ENCODE measurements around the gene TAF11L5.
"Not testable (repeated sequence)": the region's sequence is repeated elsewhere in the genome, so short reads cannot be mapped to it uniquely, and the experiment has no call there.

Gene TAF11L5

DNA sequence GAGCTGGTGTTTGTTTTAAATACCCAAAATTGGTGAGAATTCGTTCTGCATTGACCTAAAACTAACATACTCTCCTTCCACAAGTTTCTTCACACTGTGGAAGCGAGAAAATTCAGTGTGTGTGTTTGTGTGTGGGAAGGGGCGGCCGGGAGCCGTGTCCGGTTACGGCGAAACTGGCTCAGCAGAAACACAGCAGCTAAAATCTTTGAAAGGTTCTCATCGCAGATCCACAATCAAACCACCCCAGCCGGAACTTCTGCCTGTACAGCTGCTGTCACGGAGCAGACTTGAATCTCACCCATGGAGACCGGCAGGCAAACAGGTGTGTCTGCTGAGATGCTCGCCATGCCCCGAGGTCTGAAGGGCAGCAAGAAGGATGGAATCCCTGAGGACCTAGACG is at the start of gene TAF11L5:
TSS of gene TAF11L5 (plus strand) at position 301 of the 400 bp plus-strand sequence.
- not testable (repeated sequence) for DNase-seq

DNA sequence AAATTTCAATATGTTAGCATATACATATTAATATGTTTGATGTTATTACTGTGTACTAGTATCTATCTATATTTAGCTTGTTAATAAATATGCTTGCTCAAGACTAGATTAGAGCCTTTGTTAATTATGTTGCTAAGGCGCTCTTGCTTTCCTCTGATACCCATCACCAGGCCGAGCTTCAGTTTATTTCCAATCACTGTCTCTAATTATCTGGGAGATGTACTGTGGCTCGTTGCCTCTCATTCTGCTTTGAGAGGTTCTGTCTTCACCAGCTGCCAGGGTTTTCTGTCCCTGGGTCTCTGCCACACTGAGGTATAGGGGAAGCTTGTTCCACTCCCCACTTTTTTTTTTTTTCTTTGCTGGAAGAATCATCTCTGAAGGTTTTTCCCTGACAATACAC is 48.0 kb upstream of the TAF11L5 start:
- DNase-seq = no peak

DNA sequence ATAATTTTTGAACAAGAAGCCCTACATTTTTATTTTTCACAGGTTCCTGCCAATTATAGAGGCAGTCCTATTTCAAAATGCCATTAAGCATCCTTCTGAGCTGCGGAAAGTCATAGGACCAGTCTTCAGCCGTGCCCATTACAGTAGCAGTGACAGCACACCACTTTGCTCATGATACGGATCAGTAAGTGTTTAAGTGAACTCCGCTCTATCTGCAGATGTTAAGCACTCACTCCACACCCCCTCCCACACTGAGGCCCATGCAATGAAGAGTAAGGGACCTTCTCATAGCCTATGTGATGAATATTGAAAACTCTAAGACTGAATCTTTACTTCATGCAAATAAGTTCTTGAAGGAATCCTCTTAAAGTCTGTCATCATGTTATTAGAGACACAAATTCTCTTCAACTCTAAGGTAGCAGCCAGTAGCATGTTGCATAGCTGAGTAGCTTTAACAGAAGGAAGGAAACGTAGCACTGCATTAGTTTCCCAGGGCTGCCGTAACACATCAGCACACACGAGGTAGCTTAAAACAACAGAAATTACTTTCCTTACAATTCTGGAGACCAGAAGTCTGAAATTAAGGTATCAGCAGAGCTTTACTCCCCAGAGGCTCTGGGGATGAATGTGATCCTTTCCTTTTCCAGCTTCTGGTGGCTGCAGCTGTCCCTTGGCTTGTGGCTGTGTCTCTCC is 47.3 kb upstream of the TAF11L5 start:
- DNase-seq = no peak

DNA sequence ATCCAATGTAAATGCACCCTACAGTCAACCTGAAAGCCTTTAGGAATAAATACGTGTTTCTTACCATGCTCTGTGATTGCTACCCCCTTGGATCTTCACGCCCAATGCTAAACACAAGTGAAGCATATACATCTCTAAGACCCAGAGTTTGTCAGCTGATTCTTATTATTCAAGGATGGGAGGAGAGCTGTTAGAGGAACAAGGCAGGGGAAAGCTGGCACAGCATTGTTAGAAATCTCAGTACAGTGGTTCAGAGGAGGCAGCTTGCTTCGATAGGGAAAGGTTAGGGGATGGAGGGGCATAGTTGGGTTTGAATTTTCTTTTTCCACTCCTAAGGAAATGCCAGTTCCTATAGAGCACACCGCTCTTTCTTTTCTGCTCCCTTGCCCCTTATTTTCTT is 43.7 kb upstream of the TAF11L5 start:
- no peak for DNase-seq

DNA sequence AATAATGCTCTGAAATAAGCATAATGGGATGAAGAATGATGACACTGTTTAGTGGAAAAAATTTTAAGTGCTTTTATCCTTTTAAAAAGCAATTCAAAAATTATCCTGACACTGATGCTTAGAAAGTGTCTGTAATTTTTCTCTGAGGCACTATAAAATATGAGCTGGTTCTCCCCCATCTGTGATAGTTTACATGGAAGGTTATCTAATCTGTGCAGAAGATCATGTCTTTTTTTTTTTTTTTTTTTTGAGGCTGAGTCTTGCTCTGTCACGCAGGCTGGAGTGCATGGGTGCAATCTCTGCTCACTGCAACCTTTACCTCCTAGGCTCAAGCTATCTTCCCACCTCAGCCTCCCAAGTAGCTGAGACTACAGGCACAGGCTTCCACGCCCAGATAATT is 42.2 kb upstream of the TAF11L5 start:
- DNase-seq = peak; percentile 24

DNA sequence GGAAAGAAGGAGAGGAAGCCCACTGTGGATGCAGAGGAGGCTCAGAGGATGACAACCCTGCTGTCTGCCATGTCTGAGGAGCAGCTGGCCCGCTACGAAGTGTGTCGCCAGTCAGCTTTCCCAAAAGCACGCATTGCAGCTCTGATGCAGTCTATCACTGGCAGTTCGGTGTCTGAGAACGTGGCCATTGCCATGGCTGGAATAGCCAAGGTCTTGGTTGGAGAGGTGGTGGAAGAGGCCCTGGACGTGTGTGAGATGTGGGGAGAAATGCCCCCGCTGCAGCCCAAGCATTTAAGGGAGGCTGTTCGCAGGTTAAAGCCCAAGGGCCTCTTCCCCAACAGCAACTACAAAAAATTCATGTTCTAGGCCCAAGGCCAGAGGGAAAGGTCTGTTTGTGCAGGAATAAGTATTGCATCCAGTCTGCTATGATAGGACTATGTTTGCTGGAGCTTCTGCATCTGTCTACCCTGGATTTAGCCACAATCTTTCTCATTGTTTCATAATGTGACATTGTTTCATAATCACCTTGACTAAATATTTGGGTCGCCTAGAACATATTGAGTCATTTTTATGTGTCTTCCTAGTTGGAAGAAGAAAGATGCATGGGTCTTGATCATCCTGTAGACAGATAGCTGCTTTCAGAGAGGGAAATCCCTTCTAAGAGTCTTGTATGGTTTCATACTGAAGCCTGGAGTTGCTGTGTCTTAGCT is 38.4 kb upstream of the TAF11L5 start:
- DNase-seq = not testable (repeated sequence)

DNA sequence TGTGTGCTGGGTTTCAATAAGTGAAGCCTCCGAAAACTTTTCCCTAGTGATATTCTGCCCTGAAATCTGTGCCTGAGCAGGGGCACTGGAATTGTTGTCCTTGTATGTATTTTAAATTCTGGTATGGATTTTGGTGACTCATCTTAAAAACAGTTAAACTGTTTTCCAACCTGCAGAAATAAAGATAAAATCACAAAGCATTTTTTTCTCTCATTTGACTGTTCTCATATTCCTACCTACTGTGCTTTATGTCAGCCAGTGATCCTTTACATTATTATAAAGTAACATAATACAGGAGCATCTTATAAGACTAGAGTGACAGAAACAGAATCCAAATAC is 37.9 kb upstream of the TAF11L5 start:
- DNase-seq = no peak

DNA sequence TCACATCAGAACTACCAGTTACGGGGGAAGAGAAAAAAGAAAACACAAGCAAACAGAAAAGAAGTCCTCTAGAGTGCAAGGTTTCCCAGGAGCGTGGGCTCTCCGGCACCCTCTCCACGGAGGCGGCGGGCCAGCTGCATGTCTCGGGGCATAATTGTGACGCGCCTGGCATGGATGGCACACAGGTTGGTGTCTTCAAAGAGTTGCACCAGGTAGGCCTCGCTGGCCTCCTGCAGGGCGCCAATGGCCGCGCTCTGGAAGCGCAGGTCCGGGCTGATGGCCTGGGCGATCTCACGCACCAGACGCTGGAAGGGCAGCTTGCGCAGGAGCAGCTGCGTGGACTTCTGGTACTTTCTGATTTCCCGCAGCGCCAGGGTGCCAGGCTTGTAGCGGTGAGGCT is 33.8 kb upstream of the TAF11L5 start:
- DNase-seq = not testable (repeated sequence)

DNA sequence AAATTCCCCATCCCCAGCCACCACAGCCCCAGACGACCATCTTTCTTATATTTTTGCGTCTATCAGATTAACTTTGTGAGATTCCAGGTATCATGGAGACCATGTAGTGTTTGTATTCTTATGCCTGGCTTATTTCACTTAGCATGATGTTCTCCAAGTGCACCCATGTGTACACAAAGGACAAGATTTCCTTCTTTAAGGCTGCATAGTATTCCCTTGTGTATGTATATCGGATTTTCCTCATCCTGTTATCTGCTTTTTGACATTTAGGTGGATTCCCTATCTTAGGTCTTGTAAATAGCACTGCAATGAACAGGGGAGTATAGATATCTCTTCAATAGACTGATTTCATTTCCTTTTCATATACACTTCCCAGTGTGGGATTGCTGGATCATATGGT is 32.3 kb upstream of the TAF11L5 start:
- no peak for DNase-seq

DNA sequence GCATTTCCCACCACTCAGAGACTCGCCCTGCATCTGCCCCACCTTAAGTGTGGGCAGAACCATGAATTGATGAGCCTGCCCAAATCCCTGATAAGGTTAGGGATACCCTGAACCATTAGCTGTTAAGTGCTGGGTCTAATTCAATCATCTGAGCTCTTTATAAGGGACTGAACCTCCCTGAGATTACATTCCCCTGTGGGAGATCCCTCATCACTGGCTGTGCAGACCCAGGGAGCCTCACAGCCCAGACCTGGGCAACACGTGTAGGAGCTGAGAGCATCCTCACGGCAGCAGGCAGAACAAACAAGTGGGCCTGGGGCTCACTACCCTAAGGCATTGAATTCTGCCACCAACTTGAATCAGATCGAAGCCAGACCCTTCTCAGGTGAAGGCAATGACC is 27.6 kb upstream of the TAF11L5 start:
- no peak for DNase-seq

DNA sequence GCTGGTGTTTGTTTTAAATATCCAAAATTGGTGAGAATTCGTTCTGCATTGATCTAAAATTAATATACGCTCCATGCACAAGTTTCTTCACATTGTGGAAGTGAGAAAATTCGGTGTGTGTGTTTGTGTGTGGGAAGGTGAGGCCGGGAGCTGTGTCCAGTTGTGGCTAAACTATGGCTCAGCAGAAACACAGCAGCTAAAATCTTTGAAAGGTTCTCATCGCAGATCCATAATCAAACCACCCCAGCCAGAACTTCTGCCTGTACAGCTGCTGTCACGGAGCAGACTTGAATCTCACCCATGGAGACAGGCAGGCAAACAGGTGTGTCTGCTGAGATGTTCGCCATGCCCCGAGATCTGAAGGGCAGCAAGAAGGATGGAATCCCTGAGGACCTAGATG is 27.1 kb upstream of the TAF11L5 start, which contains the start of gene TAF11L2:
TSS of gene TAF11L2 (plus strand) at position 301 of the 400 bp plus-strand sequence.
- DNase-seq = not testable (repeated sequence)

DNA sequence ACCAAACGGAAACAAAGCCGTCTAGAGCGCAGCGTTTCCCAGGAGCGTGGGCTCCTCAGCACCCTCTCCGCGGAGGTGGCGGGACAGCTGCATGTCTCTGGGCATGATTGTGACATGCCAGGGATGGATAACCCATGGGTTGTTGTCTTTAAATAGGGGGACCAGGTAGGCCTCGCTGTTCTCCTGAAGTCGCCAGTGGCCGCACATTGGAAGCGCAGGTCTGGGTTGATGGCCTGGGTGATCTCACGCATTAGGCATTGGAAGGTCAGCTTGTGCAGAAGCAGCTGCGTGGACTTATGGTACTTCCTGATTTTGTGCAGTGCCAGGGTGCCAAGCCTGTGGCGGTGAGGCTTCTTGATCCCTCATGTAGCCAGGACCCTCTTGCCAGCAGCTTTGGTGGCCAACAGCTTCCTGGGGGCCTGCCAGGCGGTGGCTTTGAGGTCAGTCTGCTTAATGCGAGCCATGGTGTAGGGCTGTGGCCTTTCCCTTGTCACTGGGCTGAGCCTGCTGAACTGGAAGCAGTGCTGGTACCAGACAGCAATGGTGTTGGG is 13.2 kb upstream of the TAF11L5 start:
- no peak for DNase-seq

DNA sequence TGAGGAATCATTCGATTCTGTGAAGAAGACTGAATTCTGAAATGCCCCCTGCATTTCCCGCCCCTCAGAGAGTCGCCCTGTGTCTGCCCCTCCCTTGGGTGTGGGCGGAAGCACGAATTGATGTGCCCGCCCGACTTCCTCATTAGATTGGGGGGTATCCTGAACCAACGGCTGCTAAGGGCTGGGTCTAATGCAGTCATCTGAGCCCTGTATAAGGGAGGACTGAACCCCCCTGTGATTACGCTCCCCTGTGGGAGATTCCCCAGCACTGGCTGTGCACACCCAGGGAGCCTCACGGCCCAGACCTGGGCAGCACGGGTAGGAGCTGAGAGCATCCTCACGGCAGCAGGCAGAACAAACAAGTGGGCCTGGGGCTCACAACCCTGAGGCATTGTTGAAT is 7.5 kb upstream of the TAF11L5 start:
- not testable (repeated sequence) for DNase-seq

DNA sequence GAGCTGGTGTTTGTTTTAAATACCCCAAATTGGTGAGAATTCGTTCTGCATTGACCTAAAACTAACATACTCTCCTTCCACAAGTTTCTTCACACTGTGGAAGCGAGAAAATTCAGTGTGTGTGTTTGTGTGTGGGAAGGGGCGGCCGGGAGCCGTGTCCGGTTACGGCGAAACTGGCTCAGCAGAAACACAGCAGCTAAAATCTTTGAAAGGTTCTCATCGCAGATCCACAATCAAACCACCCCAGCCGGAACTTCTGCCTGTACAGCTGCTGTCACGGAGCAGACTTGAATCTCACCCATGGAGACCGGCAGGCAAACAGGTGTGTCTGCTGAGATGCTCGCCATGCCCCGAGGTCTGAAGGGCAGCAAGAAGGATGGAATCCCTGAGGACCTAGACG is 7.0 kb upstream of the TAF11L5 start, which contains the start of gene TAF11L3:
TSS of gene TAF11L3 (plus strand) at position 301 of the 400 bp plus-strand sequence.
- not testable (repeated sequence) for DNase-seq

DNA sequence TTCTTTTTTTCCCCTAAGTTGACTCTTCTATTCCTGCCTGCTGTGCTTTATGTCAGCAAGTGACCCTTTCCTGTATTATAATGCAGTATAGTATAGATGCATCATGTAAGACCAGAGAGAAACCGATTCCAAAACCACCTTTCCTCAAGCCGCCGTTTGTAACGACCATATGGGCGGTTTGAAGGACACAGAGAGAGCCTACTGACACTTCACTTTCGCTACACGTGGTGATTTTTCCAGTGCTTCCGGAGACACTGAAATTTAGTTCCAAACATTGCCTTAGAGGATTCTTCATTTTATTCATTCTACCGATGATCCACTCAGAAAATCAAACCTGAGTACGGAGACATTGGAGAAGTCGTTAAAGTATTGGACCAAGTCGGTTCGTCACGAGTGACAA is 5.5 kb upstream of the TAF11L5 start:
- DNase-seq = not testable (repeated sequence)

DNA sequence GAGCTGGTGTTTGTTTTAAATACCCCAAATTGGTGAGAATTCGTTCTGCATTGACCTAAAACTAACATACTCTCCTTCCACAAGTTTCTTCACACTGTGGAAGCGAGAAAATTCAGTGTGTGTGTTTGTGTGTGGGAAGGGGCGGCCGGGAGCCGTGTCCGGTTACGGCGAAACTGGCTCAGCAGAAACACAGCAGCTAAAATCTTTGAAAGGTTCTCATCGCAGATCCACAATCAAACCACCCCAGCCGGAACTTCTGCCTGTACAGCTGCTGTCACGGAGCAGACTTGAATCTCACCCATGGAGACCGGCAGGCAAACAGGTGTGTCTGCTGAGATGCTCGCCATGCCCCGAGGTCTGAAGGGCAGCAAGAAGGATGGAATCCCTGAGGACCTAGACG is 3.5 kb upstream of the TAF11L5 start, which contains the start of gene TAF11L4:
TSS of gene TAF11L4 (plus strand) at position 301 of the 400 bp plus-strand sequence.
- DNase-seq = not testable (repeated sequence)

DNA sequence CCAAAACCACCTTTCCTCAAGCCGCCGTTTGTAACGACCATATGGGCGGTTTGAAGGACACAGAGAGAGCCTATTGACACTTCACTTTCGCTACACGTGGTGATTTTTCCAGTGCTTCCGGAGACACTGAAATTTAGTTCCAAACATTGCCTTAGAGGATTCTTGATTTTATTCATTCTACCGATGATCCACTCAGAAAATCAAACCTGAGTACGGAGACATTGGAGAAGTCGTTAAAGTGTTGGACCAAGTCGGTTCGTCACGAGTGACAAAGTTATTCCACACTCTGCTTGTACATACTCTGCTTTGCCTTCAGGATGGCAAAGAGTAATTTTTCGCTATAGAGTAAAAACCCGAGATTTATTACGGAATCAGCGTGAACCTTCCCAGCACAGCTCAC is 1.5 kb downstream of the TAF11L5 start:
- DNase-seq = peak; percentile 4

DNA sequence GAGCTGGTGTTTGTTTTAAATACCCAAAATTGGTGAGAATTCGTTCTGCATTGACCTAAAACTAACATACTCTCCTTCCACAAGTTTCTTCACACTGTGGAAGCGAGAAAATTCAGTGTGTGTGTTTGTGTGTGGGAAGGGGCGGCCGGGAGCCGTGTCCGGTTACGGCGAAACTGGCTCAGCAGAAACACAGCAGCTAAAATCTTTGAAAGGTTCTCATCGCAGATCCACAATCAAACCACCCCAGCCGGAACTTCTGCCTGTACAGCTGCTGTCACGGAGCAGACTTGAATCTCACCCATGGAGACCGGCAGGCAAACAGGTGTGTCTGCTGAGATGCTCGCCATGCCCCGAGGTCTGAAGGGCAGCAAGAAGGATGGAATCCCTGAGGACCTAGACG is 3.3 kb downstream of the TAF11L5 start, which contains the start of gene TAF11L6:
TSS of gene TAF11L6 (plus strand) at position 301 of the 400 bp plus-strand sequence.
- not testable (repeated sequence) for DNase-seq
